Non-pigmented ciliary epithelial cell (primary cell): ENCODE measurements around the gene SPAG4.

Source experiments
- DNase-seq: peaks from one replicate; pipeline ENCODE4 v3.0.0-alpha.2; 2010; ENCODE audit warnings: low read depth

The SPAG4 gene

GRCh38 chr20:35625584-35626385, 10.2 kb downstream of the SPAG4 start:
- DNase-seq: no peak

DNA sequence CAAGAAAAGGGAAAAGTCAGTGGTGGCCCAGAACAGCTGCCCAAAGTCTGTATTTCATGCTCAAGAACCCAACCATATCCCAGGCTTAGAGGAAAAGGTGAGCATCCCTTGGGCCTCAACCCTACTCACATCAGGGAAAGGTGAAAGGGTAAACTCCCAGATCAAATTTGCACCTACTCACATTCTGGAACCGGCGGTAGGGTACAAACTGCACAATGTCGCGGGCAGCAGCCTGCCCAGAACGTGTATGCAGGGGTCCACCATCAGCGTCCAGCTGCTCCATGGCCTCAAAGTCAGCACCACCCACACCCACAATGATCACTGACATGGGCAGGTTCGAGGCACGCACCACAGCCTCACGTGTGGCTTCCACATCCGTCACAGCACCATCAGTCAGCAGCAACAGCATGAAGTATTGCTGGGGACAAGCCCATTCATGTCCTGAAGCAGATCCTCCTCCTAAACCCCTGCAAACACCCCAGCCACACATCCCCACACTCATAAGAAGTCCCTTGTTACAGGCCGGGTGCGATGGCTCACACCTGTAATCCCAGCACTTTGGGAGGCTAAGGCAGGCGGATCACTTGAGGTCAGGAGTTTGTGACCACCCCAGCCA, 10.9 kb downstream of the SPAG4 start:
- DNase-seq: no peak

GRCh38 chr20:35627121-35627520, 11.5 kb downstream of the SPAG4 start:
- DNase-seq: no peak

- no peak for DNase-seq
Measured at GRCh38 chr20:35629427-35630145, 14.0 kb downstream of the SPAG4 start.

DNA sequence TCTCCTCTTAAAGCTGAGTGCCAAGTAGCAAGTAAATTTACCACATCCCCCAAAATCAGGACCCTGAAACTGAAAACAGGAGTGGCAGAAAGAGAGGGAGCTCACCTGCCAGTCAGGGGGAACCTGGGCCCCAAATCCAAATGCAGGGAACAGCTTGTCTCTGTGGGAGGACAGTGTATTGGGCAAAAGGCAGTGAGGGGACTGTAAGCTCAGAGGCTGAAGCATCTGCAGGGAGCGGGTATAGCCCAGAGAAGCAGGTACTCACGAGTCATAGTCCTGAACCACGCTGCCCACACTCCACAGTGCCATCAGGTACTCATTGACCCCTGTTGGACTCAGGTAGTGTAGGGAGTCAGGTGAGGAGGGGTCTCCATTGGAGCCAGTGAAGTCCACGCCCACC, 15.0 kb downstream of the SPAG4 start:
- DNase-seq: no peak

DNA sequence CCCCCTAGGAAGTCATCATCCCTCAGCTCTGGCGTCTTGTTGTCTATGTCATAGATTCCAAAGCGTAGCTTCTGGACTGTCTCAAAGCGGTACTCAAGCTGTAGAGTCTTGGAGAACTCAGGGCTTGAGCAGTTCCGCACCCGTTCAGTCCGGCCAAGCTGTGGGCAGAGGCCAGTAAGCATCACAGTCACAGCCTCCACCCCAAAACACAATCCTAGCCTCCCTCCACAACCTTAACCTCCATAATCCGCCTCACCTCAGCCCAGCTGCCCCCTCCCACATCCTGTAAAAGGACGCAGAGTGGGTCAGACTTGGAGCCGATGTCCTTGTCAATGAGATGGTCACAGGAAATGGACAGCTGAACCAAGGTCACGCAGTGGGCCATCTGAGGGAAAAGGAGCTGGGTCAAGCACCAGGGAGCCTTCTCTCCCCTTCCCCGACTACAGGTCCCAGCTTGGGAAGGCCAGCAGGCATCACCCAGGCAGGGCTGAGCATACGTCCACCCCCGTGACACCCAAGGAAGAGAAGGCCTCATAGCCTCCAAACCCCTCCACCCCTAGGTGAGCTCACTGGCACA, 17.0 kb downstream of the SPAG4 start:
- no peak for DNase-seq

DNA sequence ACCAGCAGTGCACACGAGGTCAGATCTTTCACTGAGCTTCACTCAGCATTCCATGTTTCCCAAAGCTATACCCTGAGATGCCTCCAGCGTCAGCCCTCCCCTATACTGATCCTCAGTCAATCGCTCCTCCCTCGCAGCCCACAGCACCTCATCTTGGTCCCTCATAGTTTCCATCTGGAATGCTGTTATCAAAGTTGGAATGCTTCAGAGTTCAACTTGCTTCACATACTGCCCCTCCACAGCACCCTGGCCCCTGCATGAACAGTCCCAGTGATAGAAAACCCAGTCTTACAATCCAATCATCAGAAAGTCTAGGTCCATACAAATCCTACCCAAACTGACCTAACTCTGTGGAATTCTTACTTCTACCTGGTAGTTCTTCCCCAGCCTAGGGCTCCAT, 20.0 kb downstream of the SPAG4 start:
- no peak for DNase-seq

DNA sequence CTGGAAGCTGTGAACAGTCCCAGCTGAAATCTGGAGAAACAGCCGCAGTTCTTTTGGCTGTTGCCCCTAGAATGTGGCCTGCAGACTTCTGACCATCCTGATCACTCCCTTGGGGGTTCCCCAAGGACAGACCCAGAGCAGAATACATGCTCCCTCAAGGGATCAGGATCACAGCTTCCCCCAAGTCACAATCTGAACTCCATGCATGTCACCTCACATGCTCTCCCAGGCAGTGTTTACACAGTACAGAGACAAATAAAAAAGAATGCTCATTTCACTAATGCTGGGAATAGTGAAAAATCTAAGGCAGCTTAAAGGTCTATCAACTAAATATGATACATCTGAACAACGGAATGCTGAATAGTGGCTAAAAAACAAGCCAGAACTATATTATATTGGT, 20.5 kb downstream of the SPAG4 start:
- no peak for DNase-seq

- no peak for DNase-seq
Measured at GRCh38 chr20:35637276-35637675, 21.6 kb downstream of the SPAG4 start.

GRCh38 chr20:35638751-35639150, 23.1 kb downstream of the SPAG4 start:
- no peak for DNase-seq

- DNase-seq: no peak
Measured at GRCh38 chr20:35640724-35641123, 25.1 kb downstream of the SPAG4 start.

DNA sequence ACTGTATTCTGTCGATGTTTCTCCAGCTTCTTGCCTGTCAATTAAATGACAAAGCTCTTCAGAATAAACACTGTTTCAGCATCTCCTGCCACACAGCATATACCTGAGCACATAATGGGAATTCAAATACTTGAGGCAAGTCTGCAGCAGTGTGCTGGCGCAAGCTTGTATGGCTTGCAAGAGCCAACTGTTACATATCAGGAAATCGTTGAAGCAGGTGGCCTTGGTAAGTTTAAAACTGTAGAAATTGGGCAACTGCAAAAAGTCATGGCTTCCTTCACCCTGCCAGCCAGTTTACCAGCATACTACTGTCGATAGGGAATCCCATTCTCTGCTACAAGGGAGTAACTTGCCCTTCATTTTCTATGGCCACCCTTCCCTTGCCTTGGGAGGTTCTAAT, 26.1 kb downstream of the SPAG4 start:
- DNase-seq: no peak

- DNase-seq: no peak
Measured at GRCh38 chr20:35643045-35643444, 27.4 kb downstream of the SPAG4 start.

DNA sequence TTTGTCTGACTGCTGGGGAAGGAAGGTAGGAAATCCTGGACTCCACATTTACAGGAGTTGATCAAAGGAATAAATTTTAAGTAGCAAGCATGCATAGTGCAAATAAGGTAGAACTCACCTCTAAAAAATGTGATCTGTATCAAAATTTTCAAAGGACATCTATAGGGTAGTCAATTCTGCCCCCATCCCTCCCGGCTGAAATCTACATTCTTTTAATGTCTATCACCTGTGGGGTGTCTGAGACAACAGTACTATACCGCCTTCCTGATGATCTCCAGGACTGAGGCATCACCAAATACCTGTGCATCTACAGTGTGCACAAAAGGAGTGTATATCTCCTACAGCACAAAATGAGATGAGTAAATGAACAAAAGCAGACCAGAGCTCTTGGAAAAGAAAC, 29.2 kb downstream of the SPAG4 start:
- no peak for DNase-seq

GRCh38 chr20:35648836-35649235, 33.2 kb downstream of the SPAG4 start:
- DNase-seq: no peak

DNA sequence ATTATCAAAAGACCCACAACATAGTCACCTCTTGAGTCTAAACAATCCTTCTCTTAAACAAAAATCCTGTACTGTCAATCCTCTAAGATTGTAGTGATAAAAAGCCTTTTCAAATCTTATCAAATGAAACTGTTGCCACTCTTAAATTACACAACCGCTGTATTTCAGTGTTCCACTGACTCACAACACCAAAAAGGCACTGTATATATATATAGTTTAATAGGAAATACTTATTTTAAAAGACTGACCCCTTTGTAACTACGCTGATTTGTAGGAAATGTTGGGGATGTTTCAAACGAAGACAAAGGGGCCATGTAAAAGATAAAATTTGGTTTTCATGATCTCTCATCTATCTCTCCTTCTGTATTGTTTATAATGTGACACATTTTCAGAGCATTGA, 35.0 kb downstream of the SPAG4 start:
- no peak for DNase-seq

DNA sequence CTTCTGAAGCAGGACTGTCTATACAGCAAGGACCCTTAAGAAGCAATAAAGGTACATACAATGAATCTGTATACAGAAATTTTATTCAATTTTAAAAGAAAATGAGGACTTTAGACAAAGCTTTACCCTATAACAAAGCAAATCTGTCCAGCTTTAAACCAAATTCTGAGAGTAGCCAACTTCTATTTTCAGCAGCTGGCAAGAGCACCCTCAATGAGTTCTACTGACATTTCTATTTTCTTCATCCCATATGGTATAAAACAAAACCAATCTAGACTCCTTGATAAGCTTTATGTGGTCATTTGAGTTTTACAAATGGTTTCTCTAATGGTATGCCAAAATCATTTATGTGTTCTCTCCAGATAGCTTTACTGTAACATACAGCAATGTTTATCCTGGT, 36.3 kb downstream of the SPAG4 start:
- DNase-seq: no peak

DNA sequence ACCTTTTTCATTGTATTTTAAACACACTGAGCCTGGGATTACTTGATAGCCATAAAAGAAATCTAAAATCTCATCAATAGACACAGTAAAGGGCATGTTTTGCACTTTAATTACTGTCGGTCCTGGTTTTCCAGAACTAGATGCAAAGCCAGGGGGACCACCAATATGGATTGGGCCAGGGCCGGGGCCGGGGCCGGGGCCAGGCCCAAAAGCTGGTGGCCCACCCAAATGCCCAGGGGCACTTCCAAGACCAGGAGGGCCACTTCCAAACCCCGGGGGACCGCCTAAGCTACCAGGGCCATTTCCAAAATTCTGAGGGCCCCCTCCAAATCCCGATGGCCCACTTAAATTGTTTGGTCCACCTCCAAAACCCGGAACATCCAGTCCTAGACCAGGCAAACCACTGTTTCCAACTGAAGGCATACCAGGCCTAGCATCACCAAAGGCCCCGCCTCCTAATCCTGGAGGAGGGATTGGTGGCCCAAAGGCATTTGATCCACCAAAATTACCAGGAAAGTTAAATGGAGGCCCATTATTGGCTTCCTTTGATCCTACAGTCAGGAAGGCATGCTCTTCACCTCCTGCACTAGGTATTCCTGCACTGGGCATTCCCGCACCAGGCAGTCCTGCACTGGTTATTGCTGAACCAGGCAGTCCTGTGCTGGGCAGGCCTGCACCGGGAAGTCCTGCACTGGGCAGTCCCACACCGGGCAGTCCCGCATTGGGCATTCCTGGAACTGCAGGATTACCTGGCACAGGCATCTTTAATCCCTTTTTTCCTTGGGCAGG, 37.2 kb downstream of the SPAG4 start:
- DNase-seq: no peak

GRCh38 chr20:35653430-35653734, 37.8 kb downstream of the SPAG4 start:
- DNase-seq: no peak

DNA sequence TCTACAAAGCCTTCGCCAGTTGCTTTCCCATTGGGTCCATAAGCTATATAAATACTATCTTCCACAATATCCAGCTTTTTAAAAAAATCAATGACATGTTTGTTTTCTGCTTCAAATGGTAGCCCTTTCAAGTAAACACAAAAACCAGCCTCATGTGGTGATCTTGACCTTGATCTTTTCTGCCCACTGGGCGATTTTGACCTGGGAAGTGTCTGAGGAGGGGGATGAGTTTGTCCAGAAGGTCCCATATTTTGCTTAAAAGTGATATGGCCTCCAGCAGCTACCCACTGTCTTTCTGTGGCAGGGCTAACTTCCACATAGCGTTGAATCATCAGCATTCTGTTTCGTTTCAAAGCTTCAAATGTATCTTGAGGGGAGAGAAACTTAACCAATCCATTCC, 38.3 kb downstream of the SPAG4 start:
- no peak for DNase-seq

- no peak for DNase-seq
Measured at GRCh38 chr20:35654415-35654814, 38.8 kb downstream of the SPAG4 start.

GRCh38 chr20:35657271-35657670, 41.6 kb downstream of the SPAG4 start:
- DNase-seq: no peak
